Right renal cortex interstitium (tissue), 3 donors: ENCODE data around the gene BLM. TPM values are rescaled to one million over a fixed set of nuclear protein-coding genes. Genes with fewer than 3 reads are reported as not detected.

Source experiments
- polyA plus RNA-seq, 3 donors: library from polyadenylated mRNA; unstranded; fragments of 120-200 nt; gene quantifications; one replicate each; pipeline ENCODE4 v1.2.1, GENCODE V29; 2013; ENCODE audit not compliant: insufficient read length in 3 of 3

Gene BLM
- polyA plus RNA-seq, 3 donors = 11.3 to 13.9 (median 12.9) TPM

Other genes with a start within 250 kb of the BLM start
- gene CRTC3, start 187.4 kb upstream of the BLM start, polyA plus RNA-seq = 10 to 100 TPM; 24.9 to 27.2 (median 27.0) TPM
- 10 to 100 TPM; 41.1 to 46.6 (median 42.1) TPM for gene FURIN, start 151.2 kb downstream of the BLM start, polyA plus RNA-seq
- 10 to 100 TPM in 2 of 3 donors, 1 to 10 TPM in 1; 9.7 to 14.1 (median 12.0) TPM for gene FES, start 167.2 kb downstream of the BLM start, polyA plus RNA-seq
- 10 to 100 TPM; 36.0 to 40.8 (median 37.8) TPM for gene MAN2A2, start 186.0 kb downstream of the BLM start, polyA plus RNA-seq
- gene HDDC3, start 215.2 kb downstream of the BLM start, polyA plus RNA-seq = 10 to 100 TPM; 12.5 to 16.1 (median 15.9) TPM
- gene UNC45A, start 217.9 kb downstream of the BLM start, polyA plus RNA-seq = 10 to 100 TPM; 62.1 to 67.2 (median 65.8) TPM
- gene RCCD1, start 237.5 kb downstream of the BLM start, polyA plus RNA-seq = 10 to 100 TPM; 13.0 to 16.0 (median 15.1) TPM